Spleen (tissue), 7 donors: ENCODE data around the gene FOXQ1.

Source experiments
- CTCF ChIP-seq, 11 experiments: fragments of 200-600 bp in 7 of 11; fragments of 450-650 bp in 4 of 11; sonication (generic) in 4 of 11; IDR thresholded peaks in 8 of 11; conservative IDR thresholded peaks in 3 of 11; 1 replicate in 7 of 11; 2 replicates in 4 of 11; pipeline versions ENCODE4 v1.4.0 to v1.8.0; 2016 to 2021; ENCODE audit warnings: antibody characterized with exemption in 11 of 11, inconsistent platforms in 4 of 11, mild to moderate bottlenecking in 1 of 11
- POLR2A ChIP-seq, 3 donors: fragments of 450-650 bp; IDR thresholded peaks; one replicate each; pipeline ENCODE4 v1.5.1; 2017; ENCODE audit warnings: antibody characterized with exemption in 3 of 3, mild to moderate bottlenecking in 1 of 3
- donor health status: DM: no; HTN: no; CAD: no; lungs with moderate emphysema.
- donor health status: DM: no; HTN: no; CAD: no.
- donor health status: DM: no; HTN: no; CAD: no.

- TF ChIP-seq POLR2A (IDR thresholded peaks at IDR 0.05) (no peak), CTCF (IDR thresholded peaks at IDR 0.05 in 8 of 11, conservative IDR thresholded peaks at IDR 0.05 in 3 of 11) (no peak)
Measured at GRCh38 chr6:1317302-1317815, 5.5 kb downstream of the FOXQ1 start.
